NB4 (cell line): ENCODE measurements around the gene MORC1.

Source experiments
- DNase-seq: peaks from one replicate; pipeline ENCODE4 v3.0.0; 2010; ENCODE audit warnings: low read depth
- H3K4me3 ChIP-seq: one replicate; pipeline ENCODE4 v1.5.1; 2011; ENCODE audit warnings: mild to moderate bottlenecking, low read depth, low read length, moderate library complexity
- CTCF ChIP-seq: IDR thresholded peaks from one replicate; pipeline ENCODE4 v1.5.1; 2012; ENCODE audit warnings: low read depth, low read length
- MAX ChIP-seq: IDR thresholded peaks from 2 replicates; pipeline ENCODE4 v1.6.1; 2011; ENCODE audit warnings: low read depth, low read length
- MYC ChIP-seq: IDR thresholded peaks from 2 replicates; pipeline ENCODE4 v1.6.1; 2011; ENCODE audit warnings: low read depth, low read length
- POLR2A ChIP-seq: IDR thresholded peaks from 2 replicates; pipeline ENCODE4 v1.6.1; 2011; ENCODE audit warnings: mild to moderate bottlenecking; ENCODE audit not compliant: insufficient read length; ENCODE audit errors: extremely low read depth

The MORC1 gene

GRCh38 chr3:109098079-109098644 is 19.8 kb downstream of the MORC1 start:
- no peak for TF ChIP-seq CTCF
- TF ChIP-seq MYC, result no peak
- no peak for TF ChIP-seq MAX
- no peak for TF ChIP-seq POLR2A
- DNase-seq, result peak; percentile 9
- H3K4me3 ChIP-seq, result no peak overlapping the region

GRCh38 chr3:109095166-109095565 is 22.8 kb downstream of the MORC1 start:
- DNase-seq, result no peak
- no peak overlapping the region for H3K4me3 ChIP-seq
- no peak for TF ChIP-seq MAX
- no peak for TF ChIP-seq CTCF
- TF ChIP-seq MYC, result no peak
- TF ChIP-seq POLR2A, result no peak

- TF ChIP-seq MYC (no peak), POLR2A (no peak), MAX (no peak), CTCF (no peak)
- H3K4me3 ChIP-seq, result no peak overlapping the region
- DNase-seq, result no peak
These were observed 24.4 kb downstream of the MORC1 start for GRCh38 chr3:109093561-109093960.

- TF ChIP-seq CTCF (no peak), POLR2A (no peak), MAX (no peak), MYC (no peak)
- no peak overlapping the region for H3K4me3 ChIP-seq
- DNase-seq, result no peak
These were observed 26.1 kb downstream of the MORC1 start for GRCh38 chr3:109091846-109092245.

- DNase-seq, result no peak
- no peak overlapping the region for H3K4me3 ChIP-seq
- TF ChIP-seq POLR2A (no peak), MYC (no peak), MAX (no peak), CTCF (no peak)
These were observed 28.7 kb downstream of the MORC1 start for GRCh38 chr3:109089265-109089664.
